ENCODE measurements around the gene PRKN.

The PRKN gene

GRCh38 chr6:161696801-161697200 is 1030.8 kb downstream of the PRKN start:
- TF ChIP-seq CTCF (IDR thresholded peaks at IDR 0.05), result no peak

GRCh38 chr6:161694995-161695394 is 1032.6 kb downstream of the PRKN start:
- peak; percentile 75 for TF ChIP-seq CTCF (IDR thresholded peaks at IDR 0.05)

- no peak for TF ChIP-seq CTCF (IDR thresholded peaks at IDR 0.05)
Measured at GRCh38 chr6:161686655-161687054, 1040.9 kb downstream of the PRKN start.

DNA sequence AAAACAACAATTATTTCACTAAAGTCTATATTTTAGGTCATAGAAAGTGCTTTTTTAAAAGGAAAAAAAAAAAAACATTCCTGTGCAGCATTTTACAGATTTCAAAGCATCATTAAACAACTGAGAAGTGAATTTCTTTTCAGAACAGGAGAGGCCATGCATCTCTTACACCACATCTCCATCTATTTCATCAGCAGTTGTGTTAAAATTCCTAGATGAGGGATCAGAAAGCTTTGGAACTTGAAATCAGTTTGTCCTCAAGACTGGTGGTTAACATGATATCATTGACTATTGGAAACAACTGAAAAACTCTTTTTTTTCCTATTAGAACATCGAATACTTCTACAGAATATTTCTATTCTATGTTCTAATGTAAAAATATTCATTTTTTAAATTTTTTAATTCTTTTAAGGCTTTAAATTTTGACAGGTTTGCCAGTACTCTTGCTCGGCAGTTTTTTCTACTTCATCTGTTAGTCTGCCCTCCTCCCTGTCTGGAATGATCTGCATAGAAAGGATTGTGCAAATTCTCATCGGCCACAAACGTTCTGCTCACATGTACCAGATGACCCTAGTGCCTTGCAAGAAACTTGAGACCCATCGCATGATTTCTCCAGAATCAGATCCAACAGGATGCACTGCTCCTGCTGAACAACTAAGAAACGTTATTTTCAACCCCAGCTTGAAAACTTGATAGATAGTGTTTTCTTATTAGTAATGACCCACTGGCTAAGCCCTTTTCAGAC is 1042.7 kb downstream of the PRKN start:
- no peak for TF ChIP-seq CTCF (IDR thresholded peaks at IDR 0.05)

GRCh38 chr6:161683400-161683799 is 1044.2 kb downstream of the PRKN start:
- no peak for TF ChIP-seq CTCF (IDR thresholded peaks at IDR 0.05)

- TF ChIP-seq CTCF (IDR thresholded peaks at IDR 0.05), result no peak
Measured at GRCh38 chr6:161682982-161683381, 1044.6 kb downstream of the PRKN start.

GRCh38 chr6:161679980-161680538 is 1047.5 kb downstream of the PRKN start:
- no peak for TF ChIP-seq CTCF (IDR thresholded peaks at IDR 0.05)

Data from LNCAP (cell line).